ENCODE measurements around the gene SP2. TPM values are rescaled to one million over a fixed set of nuclear protein-coding genes. Genes with fewer than 3 reads are reported as not detected.

SP2 gene
- total RNA-seq, 1 donor from 2014 or later, result 19.4 TPM

- ATAC-seq (peak; percentile 91 to 97), DNase-seq (peak; percentile 84)
- peak within 1 kb of the TSS; percentile 64 for H3K27ac ChIP-seq
- peaks cover 88% of the 10 kb centered on the region for H3K27me3 ChIP-seq (ENCODE audit: low read depth)
- peak within 1 kb of the TSS; percentile 53 for H3K4me3 ChIP-seq
- no peaks in the 10 kb centered on the region for H3K36me3 ChIP-seq
- peak; percentile 18 for TF ChIP-seq CTCF (IDR thresholded peaks at IDR 0.05)
- intact Hi-C loops (cut with DNase I), result no loop called here
- peaks cover 31% of the 10 kb centered on the region for H3K4me1 ChIP-seq
- no peaks in the 10 kb centered on the region for H3K9me3 ChIP-seq
These were observed 45.1 kb upstream of the SP2 start, which contains the start of gene SP6 for GRCh38 chr17:47850692-47851573. SP6 (minus strand) TSS chr17:47851163; CDS start chr17:47848429, 2,734 bp downstream.

- TF ChIP-seq CTCF (IDR thresholded peaks at IDR 0.05), result no peak
- H3K36me3 ChIP-seq, result no peaks in the 10 kb centered on the region
- intact Hi-C loops (cut with DNase I), result no loop called here
- ATAC-seq, result no peak
- H3K4me1 ChIP-seq, result peaks cover 28% of the 10 kb centered on the region
- peaks cover 81% of the 10 kb centered on the region for H3K27me3 ChIP-seq (ENCODE audit: low read depth)
- no peak for DNase-seq
- H3K9me3 ChIP-seq, result no peaks in the 10 kb centered on the region
- H3K4me3 ChIP-seq, result no peak overlapping the region
- H3K27ac ChIP-seq, result no peak overlapping the region
These were observed 44.3 kb upstream of the SP2 start for GRCh38 chr17:47851764-47852112.

GRCh38 chr17:47852113-47852949 lies 43.7 kb upstream of the SP2 start:
- no peak for ATAC-seq
- peaks cover 22% of the 10 kb centered on the region for H3K4me1 ChIP-seq
- H3K36me3 ChIP-seq, result no peaks in the 10 kb centered on the region
- no peak for TF ChIP-seq CTCF (IDR thresholded peaks at IDR 0.05)
- no peak overlapping the region for H3K4me3 ChIP-seq
- H3K27me3 ChIP-seq (ENCODE audit: low read depth), result peaks cover 79% of the 10 kb centered on the region
- no peaks in the 10 kb centered on the region for H3K9me3 ChIP-seq
- intact Hi-C loops (cut with DNase I), result no loop called here
- DNase-seq, result no peak
- no peak overlapping the region for H3K27ac ChIP-seq

- H3K4me3 ChIP-seq, result no peak overlapping the region
- TF ChIP-seq CTCF (IDR thresholded peaks at IDR 0.05), result no peak
- no peaks in the 10 kb centered on the region for H3K9me3 ChIP-seq
- intact Hi-C loops (cut with DNase I), result no loop called here
- H3K27ac ChIP-seq, result no peak overlapping the region
- peaks cover 66% of the 10 kb centered on the region for H3K27me3 ChIP-seq (ENCODE audit: low read depth)
- ATAC-seq (no peak), DNase-seq (no peak)
- peaks cover 21% of the 10 kb centered on the region for H3K4me1 ChIP-seq
- H3K36me3 ChIP-seq, result no peaks in the 10 kb centered on the region
These were observed 42.4 kb upstream of the SP2 start for GRCh38 chr17:47853616-47854015.

- no peaks in the 10 kb centered on the region for H3K9me3 ChIP-seq
- ATAC-seq, result no peak
- intact Hi-C loops (cut with DNase I), result no loop called here
- peak overlapping the region; percentile 58 for H3K27ac ChIP-seq
- H3K4me3 ChIP-seq, result peak overlapping the region; percentile 21
- no peak for TF ChIP-seq CTCF (IDR thresholded peaks at IDR 0.05)
- no peak for DNase-seq
- H3K36me3 ChIP-seq, result no peaks in the 10 kb centered on the region
- peaks cover 47% of the 10 kb centered on the region for H3K27me3 ChIP-seq (ENCODE audit: low read depth)
- H3K4me1 ChIP-seq, result peaks cover 16% of the 10 kb centered on the region
These were observed 40.3 kb upstream of the SP2 start for GRCh38 chr17:47855737-47856136.

Measured in lower lobe of right lung (tissue), 2 donors.